GM18858 (cell line): ENCODE data around the gene RPL31.
"Not testable (repeated sequence)": the region's sequence is repeated elsewhere in the genome, so short reads cannot be mapped to it uniquely, and the experiment has no call there.

ENCODE experiments used
- ATAC-seq: cut with Tn5 transposase; IDR thresholded peaks from one replicate; pipeline ENCODE4 v1.9.1; 2021; ENCODE audit not compliant: unreplicated experiment

RPL31 gene

GRCh38 chr2:101025561-101025960, 23.5 kb downstream of the RPL31 start:
- no peak for ATAC-seq

GRCh38 chr2:101026253-101026701, 24.2 kb downstream of the RPL31 start:
- ATAC-seq = no peak

- no peak for ATAC-seq
These were observed 24.9 kb downstream of the RPL31 start for GRCh38 chr2:101026923-101027469.

GRCh38 chr2:101027852-101028251, 25.8 kb downstream of the RPL31 start:
- no peak for ATAC-seq

GRCh38 chr2:101030866-101031554, 28.9 kb downstream of the RPL31 start:
- no peak for ATAC-seq

GRCh38 chr2:101032084-101032776, 30.1 kb downstream of the RPL31 start:
- no peak for ATAC-seq

GRCh38 chr2:101036562-101036961, 34.5 kb downstream of the RPL31 start:
- no peak for ATAC-seq

GRCh38 chr2:101037161-101037755, 35.2 kb downstream of the RPL31 start:
- no peak for ATAC-seq

GRCh38 chr2:101038455-101039255, 36.6 kb downstream of the RPL31 start:
- ATAC-seq = no peak

- no peak for ATAC-seq
These were observed 38.0 kb downstream of the RPL31 start for GRCh38 chr2:101040072-101040471.

- no peak for ATAC-seq
These were observed 38.7 kb downstream of the RPL31 start for GRCh38 chr2:101040761-101041160.

GRCh38 chr2:101041413-101041812, 39.3 kb downstream of the RPL31 start:
- ATAC-seq = no peak

GRCh38 chr2:101045330-101045729, 43.2 kb downstream of the RPL31 start:
- ATAC-seq = no peak

GRCh38 chr2:101047075-101047766, 45.1 kb downstream of the RPL31 start:
- ATAC-seq = no peak

GRCh38 chr2:101047774-101048173, 45.7 kb downstream of the RPL31 start:
- no peak for ATAC-seq

GRCh38 chr2:101048756-101049155, 46.7 kb downstream of the RPL31 start:
- no peak for ATAC-seq

- not testable (repeated sequence) for ATAC-seq
These were observed 48.8 kb downstream of the RPL31 start for GRCh38 chr2:101050886-101051285.

GRCh38 chr2:101052147-101052546, 50.1 kb downstream of the RPL31 start:
- no peak for ATAC-seq

GRCh38 chr2:101053117-101053516, 51.0 kb downstream of the RPL31 start:
- ATAC-seq = no peak
